GM19455 (cell line): ENCODE measurements around the gene COG5.

Experiments
- ATAC-seq: cut with Tn5 transposase; IDR thresholded peaks from one replicate; pipeline ENCODE4 v1.9.1; 2021; ENCODE audit not compliant: unreplicated experiment

The COG5 gene

GRCh38 chr7:107506674-107507339 lies 56.9 kb downstream of the COG5 start:
- ATAC-seq, result no peak

- ATAC-seq, result no peak
These were observed 57.6 kb downstream of the COG5 start for GRCh38 chr7:107505997-107506673.

DNA sequence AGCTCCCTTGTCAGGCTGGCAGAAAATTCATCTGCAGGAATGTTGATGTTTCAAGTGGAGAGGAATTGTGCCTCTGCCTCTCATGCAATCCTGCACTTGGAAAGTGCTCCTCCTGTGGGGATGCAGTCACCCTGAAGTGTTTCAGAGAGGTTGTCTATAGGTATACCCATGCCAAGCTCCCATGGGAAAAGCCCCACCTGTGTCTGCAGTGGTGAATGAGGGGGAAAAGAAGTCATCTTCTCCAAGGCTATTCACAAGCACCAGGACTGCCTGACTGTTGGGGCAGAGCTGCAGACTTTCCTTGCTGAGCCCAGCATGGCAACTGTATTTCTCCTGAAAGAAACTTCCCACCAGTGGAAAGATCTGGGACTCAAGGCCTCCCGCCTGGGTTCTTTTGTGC lies 58.4 kb downstream of the COG5 start:
- ATAC-seq, result no peak

DNA sequence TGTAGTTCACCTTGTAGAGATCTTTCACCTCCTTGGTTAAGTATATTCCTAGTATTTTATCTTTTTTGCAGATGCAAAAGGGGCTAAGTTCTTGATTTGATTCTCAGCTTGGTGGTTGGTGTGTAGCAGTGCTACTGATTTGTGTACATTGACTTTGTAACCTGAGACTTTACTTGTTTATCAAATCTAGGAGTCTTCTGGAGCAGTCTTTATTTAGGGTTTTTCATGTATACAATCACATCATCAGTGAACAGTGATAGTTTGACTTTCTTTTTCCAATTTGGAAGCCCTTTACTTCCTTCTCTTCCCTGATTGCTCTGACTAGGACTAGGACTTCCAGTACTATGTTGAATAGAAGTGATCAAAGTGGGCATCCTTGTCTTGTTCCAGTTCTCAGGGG lies 60.0 kb downstream of the COG5 start:
- ATAC-seq, result no peak

DNA sequence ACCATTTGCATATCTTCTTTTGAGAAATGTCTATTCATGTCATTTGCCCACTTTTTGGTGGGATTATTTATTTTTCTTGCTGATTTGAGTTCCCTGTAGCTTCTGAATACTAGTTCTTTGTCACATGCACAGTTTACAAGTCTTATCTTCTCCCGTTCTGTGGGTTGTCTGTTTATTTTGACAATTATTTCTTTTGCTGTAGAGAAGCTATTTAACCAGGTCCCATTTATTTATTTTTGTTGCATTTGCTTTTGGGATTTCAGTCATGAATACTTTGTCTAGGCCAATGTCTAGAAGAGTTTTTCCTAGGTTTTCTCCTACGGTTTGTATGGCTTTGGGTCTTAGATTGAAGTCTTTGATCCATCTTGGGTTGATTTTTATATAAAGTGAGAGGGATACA lies 60.9 kb downstream of the COG5 start:
- ATAC-seq, result no peak

DNA sequence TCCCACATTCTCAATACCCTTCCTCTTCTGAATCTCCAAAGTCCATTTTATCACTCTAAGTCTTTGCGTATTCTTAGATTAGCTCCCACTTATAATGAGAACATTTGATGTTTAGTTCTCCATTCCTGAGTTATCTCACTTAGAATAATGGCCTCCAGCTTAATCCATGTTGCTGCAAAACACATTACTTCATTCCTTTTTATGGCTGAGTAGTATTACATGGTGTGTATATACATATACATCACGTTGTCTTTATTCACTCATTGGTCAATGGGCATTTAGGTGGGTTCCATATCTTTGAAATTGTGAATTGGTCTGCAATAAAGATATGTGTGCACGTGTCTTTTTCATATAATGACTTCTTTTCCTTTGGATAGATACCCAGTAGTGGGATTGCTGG lies 61.6 kb downstream of the COG5 start:
- ATAC-seq, result no peak

- no peak for ATAC-seq
These were observed 62.1 kb downstream of the COG5 start for GRCh38 chr7:107501593-107501992.

GRCh38 chr7:107499731-107500130 lies 64.0 kb downstream of the COG5 start:
- no peak for ATAC-seq

- ATAC-seq, result no peak
These were observed 68.2 kb downstream of the COG5 start for GRCh38 chr7:107495516-107495915.

GRCh38 chr7:107494884-107495283 lies 68.8 kb downstream of the COG5 start:
- no peak for ATAC-seq

GRCh38 chr7:107494315-107494751 lies 69.4 kb downstream of the COG5 start:
- no peak for ATAC-seq

- no peak for ATAC-seq
These were observed 70.8 kb downstream of the COG5 start for GRCh38 chr7:107492875-107493274.

- ATAC-seq, result no peak
These were observed 77.7 kb downstream of the COG5 start for GRCh38 chr7:107486041-107486440.

DNA sequence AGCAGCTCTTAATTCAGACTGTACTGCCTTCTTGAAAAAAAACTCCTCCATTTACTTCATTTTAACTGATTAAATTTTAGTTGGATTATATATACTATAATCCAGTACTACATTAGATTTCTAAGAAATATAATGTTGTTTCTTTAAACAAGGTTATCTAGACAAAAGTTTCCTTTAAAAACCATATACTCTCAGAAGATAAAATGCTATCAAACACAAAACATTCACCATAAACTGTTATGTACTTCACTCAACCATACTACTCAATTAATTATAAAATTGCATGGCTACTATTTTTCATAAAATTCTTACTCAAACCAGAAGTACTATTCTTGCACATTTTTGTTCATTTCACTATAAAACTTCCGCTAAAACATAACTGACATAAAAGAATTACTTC lies 81.1 kb downstream of the COG5 start:
- ATAC-seq, result no peak

- ATAC-seq, result no peak
These were observed 82.8 kb downstream of the COG5 start for GRCh38 chr7:107480932-107481331.

GRCh38 chr7:107479303-107479702 lies 84.4 kb downstream of the COG5 start:
- ATAC-seq, result no peak

DNA sequence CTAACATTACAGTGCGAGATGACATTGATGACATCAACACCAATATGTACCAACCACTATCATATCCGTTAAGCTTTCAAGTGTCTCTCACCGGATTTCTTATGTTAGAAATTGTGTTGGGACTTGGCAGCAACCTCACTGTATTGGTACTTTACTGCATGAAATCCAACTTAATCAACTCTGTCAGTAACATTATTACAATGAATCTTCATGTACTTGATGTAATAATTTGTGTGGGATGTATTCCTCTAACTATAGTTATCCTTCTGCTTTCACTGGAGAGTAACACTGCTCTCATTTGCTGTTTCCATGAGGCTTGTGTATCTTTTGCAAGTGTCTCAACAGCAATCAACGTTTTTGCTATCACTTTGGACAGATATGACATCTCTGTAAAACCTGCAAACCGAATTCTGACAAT lies 89.6 kb downstream of the COG5 start:
- ATAC-seq, result no peak

- no peak for ATAC-seq
These were observed 91.6 kb downstream of the COG5 start for GRCh38 chr7:107472116-107472515.

DNA sequence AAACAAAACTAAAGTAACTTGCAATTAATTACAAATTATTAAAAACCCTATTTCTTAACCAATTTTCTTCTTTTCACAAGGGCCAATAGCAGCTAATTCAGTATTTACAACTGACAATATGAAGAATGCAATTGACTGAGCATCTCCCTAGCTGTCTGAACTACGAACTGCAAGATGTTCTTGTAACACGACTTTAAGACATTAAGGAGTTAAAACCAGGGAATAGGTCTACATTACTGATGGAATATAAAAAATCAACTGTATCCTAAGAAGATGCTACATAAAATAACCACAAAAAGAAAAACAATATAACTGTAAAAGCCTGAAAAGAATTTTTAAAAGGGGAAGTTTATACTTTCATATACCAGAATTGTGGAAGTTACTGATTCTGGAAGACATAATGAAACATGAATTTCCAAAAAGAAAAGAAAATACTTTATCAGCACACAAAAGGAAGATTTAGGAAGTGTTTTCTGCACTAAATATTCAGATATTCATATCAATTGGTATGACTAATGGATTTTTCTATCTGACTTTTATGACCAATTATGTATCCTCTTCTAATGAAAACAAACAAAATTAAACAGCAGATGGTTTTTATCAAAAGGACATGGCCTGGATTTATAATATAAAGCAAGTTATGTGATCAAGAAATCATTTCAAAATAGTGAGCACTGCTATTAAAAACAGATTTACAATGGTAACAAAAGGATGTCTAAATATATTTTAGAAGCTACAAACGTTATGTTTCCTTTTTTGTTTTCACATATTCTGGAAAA lies 92.2 kb downstream of the COG5 start:
- no peak for ATAC-seq

DNA sequence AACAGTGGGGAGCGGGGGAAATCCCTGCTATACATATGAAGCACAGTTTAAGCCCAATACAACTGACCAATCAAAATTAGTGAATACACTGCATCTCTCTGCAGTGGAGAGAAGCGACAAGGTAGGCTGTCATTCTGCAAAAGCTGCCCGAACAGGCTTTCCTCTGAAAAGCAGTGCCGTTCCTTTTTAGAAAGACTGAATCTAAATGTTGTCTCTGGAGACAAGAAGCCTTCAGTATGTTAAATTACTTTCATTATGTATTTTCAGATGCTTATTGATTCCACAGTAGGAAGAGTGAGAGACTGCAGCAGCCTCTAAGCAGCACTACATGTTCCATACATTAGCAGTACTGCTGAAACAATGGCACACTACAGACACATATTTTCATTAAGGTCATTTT lies 93.8 kb downstream of the COG5 start, which contains the start of gene GPR22:
GPR22 (plus strand) TSS at position 129 of the 400 bp plus-strand sequence. CDS start 4,004 bp downstream, outside the sequence.
- no peak for ATAC-seq

DNA sequence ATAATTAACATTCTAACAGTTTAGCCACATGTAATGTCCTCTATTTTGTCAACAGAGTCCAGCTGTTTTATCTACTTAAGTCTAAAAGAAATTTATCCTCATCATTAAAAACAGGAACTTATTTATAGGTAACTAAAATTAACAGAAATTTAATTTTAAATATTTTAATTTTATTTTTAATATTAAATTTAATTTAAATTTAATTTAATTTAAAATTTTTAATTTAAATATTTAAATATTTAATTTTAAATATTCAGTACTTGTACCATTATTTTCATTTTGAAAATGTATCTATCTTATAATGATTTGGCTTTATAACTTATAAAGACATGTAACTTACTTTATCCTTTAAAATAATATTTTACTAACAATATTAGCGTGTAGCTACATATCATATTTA lies 94.9 kb downstream of the COG5 start:
- no peak for ATAC-seq

GRCh38 chr7:107467972-107468371 lies 95.7 kb downstream of the COG5 start:
- no peak for ATAC-seq
